Thymus (tissue), 11 donors: Measurements from ENCODE around the gene ILRUN. TPM values are rescaled to one million over a fixed set of nuclear protein-coding genes. Genes with fewer than 3 reads are reported as not detected.
"Not testable (repeated sequence)": the region's sequence is repeated elsewhere in the genome, so short reads cannot be mapped to it uniquely, and the experiment has no call there.

Experiments
- DNase-seq, 9 donors: peaks; one replicate each; pipeline ENCODE4 v3.0.0-alpha.2; 2013; ENCODE audit warnings: low spot score in 9 of 9, low read depth in 6 of 9, missing footprints in 1 of 9
- H3K27ac ChIP-seq, 2 donors: one replicate each; pipeline ENCODE4 v1.5.1; 2013; ENCODE audit warnings: control low read depth in 1 of 2, low read depth in 1 of 2, low read length in 1 of 2, mild to moderate bottlenecking in 1 of 2, moderate library complexity in 1 of 2
- H3K27me3 ChIP-seq, 2 donors: one replicate each; pipeline ENCODE4 v1.5.1; 2013; ENCODE audit warnings: low read length in 1 of 2; ENCODE audit not compliant: control insufficient read depth in 2 of 2, insufficient read depth in 1 of 2
- H3K36me3 ChIP-seq, 2 donors: one replicate each; pipeline ENCODE4 v1.5.1; 2013; ENCODE audit warnings: low read length in 1 of 2, mild to moderate bottlenecking in 1 of 2, moderate library complexity in 1 of 2; ENCODE audit not compliant: control insufficient read depth in 2 of 2, insufficient read depth in 2 of 2
- H3K4me1 ChIP-seq, 2 donors: one replicate each; pipeline ENCODE4 v1.5.1; 2013; ENCODE audit warnings: low read length in 2 of 2; ENCODE audit not compliant: control insufficient read depth in 2 of 2, insufficient read depth in 2 of 2
- H3K4me3 ChIP-seq, 2 donors: one replicate each; pipeline ENCODE4 v1.5.1; 2013; ENCODE audit warnings: low read length in 2 of 2, control low read depth in 1 of 2, mild to moderate bottlenecking in 1 of 2
- H3K9me3 ChIP-seq, 2 donors: one replicate each; pipeline ENCODE4 v1.5.1; 2013; ENCODE audit warnings: low read length in 1 of 2, mild to moderate bottlenecking in 1 of 2; ENCODE audit not compliant: control insufficient read depth in 2 of 2, insufficient read depth in 1 of 2
- WGBS: extraction: QIAGEN DNeasy Blood & Tissue Kit; methylation state at CpG from one replicate; pipeline ENCODE4 v1.1.7; 2013; 5-methylcytosine and 5-hydroxymethylcytosine counted together
- polyA plus RNA-seq: library from polyadenylated mRNA; stranded (reverse); fragments of 200-250 nt; gene quantifications from one replicate; pipeline ENCODE4 v1.2.3, GENCODE V29; 2013
- total RNA-seq: library from RNA; stranded (reverse); fragments of 120-200 nt; gene quantifications from one replicate; pipeline ENCODE4 v1.2.4, GENCODE V29; 2013
- donor health status: healthy.

ILRUN gene
- total and polyA plus RNA-seq, 2 donors: 17.4 to 35.5 TPM

DNA sequence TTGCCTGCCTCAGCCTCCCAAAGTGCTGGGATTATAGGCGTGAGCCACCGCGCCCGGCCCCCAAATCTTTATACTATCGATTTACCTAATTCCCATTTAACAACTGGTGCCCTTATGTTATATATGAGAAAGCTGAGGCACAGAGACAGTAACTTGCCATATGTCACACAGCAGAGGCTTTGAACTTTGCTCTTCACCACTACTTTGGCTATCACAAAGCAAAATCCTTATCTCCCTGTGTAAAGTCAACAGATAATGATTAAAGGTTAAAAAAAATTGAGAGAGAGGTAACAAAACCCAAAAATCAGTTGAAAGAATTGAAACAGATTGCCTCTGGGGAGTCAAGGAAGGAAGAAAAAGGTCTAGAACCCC, 22.3 kb downstream of the ILRUN start:
- no peak overlapping the region for H3K4me3 ChIP-seq
- H3K27ac ChIP-seq: no peak overlapping the region
- H3K36me3 ChIP-seq: no peaks in the 10 kb centered on the region
- over 99% methylated on average over 5 of the region's 5 CpGs for WGBS
- no peak for DNase-seq
- H3K4me1 ChIP-seq: peaks cover 6 to 28% of the 10 kb centered on the region in 2 donors
- H3K27me3 ChIP-seq: no peaks in the 10 kb centered on the region
- H3K9me3 ChIP-seq: no peaks in the 10 kb centered on the region

GRCh38 chr6:34673064-34673463, 23.5 kb downstream of the ILRUN start:
- no peaks in the 10 kb centered on the region for H3K27me3 ChIP-seq
- H3K27ac ChIP-seq: peak overlapping the region; percentile 45 to 70
- peak in 1 of 9 donors; percentile 39 for DNase-seq
- H3K9me3 ChIP-seq: no peaks in the 10 kb centered on the region
- 2% methylated on average over 1 of the region's 1 CpG for WGBS
- no peak overlapping the region for H3K4me3 ChIP-seq
- H3K4me1 ChIP-seq: peaks cover 6 to 28% of the 10 kb centered on the region in 2 donors
- no peaks in the 10 kb centered on the region for H3K36me3 ChIP-seq

GRCh38 chr6:34672657-34673043, 23.9 kb downstream of the ILRUN start:
- DNase-seq: no peak
- H3K27me3 ChIP-seq: no peaks in the 10 kb centered on the region
- no peaks in the 10 kb centered on the region for H3K36me3 ChIP-seq
- peaks cover 6 to 28% of the 10 kb centered on the region in 2 donors for H3K4me1 ChIP-seq
- peak overlapping the region in 1 of 2 donors; percentile 38 for H3K27ac ChIP-seq
- no peak overlapping the region for H3K4me3 ChIP-seq
- WGBS: 53% methylated on average over 3 of the region's 3 CpGs
- H3K9me3 ChIP-seq: no peaks in the 10 kb centered on the region

DNA sequence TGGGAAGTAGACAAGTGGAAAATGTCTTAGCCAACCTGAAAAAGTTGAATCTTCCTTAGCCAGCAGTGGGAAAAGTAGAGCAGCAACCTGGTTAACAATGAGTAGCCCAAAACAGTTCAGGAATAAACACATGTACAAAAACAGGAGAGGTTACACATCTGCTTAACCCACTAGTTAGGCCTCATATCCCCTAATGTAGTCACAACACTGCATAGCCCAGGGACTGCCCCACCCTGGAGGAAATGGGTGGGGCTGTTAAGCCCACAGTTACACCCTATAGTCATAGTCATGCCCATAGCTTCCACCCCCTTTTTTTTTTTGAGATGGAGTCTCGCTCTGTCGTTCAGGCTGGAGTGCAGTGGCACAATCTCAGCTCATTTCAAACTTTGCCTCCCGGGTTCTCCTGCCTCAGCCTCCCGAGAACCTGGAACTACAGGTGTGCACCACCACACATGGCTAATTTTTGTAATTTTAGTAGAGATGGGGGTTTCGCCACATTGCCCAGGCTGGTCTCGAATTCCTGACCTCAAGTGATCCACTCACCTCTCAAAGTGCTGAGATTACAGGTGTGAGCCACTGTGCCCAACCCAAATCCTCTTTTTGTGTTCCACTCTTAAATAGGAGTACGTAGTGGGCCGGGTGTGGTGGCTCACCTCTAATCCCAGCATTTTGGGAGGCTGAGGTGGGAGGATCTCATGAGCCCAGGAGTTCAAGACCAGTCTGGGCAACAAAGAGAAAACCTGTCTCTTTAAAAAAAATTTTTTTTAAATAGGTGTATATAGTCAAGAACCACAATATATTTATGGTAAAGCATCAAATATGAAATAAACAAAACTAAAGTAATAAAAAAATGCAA, 24.5 kb downstream of the ILRUN start:
- 90% methylated on average over 8 of the region's 8 CpGs for WGBS
- no peaks in the 10 kb centered on the region for H3K9me3 ChIP-seq
- peak in 2 of 9 donors; percentile 40 to 69 for DNase-seq
- H3K27ac ChIP-seq: peak overlapping the region; percentile 33 to 51
- peaks cover 6 to 28% of the 10 kb centered on the region in 2 donors for H3K4me1 ChIP-seq
- no peak overlapping the region for H3K4me3 ChIP-seq
- no peaks in the 10 kb centered on the region for H3K27me3 ChIP-seq
- no peaks in the 10 kb centered on the region for H3K36me3 ChIP-seq

DNA sequence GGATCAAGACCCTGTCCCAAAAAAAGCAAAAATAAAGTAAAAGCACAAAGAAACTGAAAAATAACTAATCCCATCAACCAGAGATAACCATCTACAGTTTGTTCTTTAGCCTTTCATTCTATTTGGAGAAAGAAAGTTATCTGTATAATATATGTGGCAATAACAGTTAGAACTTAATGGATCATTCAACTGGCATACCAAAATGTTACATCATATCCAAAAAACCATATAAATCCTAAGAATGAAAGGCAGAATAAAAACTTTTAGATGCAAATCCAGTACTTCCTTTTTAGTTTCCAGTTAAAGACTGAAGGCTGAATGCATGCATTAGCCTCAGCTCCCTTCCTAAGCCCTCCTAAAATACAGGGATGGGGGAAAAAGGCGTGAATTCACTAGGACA, 25.2 kb downstream of the ILRUN start:
- no peaks in the 10 kb centered on the region for H3K9me3 ChIP-seq
- DNase-seq: no peak
- H3K27ac ChIP-seq: peak overlapping the region; percentile 33 to 51
- H3K4me1 ChIP-seq: peaks cover 6 to 28% of the 10 kb centered on the region in 2 donors
- H3K36me3 ChIP-seq: no peaks in the 10 kb centered on the region
- H3K4me3 ChIP-seq: no peak overlapping the region
- 91% methylated on average over 1 of the region's 1 CpG for WGBS
- H3K27me3 ChIP-seq: no peaks in the 10 kb centered on the region

DNA sequence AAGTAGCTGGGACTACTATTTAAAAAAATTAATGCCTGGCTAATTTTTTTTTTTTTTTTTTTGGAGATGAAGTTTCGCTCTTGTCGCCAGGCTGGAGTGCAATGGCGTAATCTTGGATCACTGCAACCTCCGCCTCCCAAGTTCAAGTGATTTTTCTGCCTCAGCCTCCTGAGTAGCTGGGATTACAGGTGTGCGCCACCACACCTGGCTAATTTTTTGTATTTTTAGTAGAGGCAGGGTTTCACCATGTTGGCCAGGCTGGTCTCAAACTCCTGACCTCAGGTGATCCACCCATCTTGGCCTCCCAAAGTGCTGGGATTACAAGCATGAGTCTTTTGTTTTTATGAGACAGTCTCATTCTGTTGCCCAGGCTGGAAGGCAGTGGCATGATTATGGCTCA, 27.8 kb downstream of the ILRUN start:
- DNase-seq, H3K27me3 ChIP-seq, H3K27ac ChIP-seq, H3K36me3 ChIP-seq, H3K4me3 ChIP-seq, H3K9me3 ChIP-seq: not testable (repeated sequence)
- peaks cover 9 to 22% of the 10 kb centered on the region in 2 donors for H3K4me1 ChIP-seq
- 99% methylated on average over 5 of the region's 5 CpGs for WGBS

DNA sequence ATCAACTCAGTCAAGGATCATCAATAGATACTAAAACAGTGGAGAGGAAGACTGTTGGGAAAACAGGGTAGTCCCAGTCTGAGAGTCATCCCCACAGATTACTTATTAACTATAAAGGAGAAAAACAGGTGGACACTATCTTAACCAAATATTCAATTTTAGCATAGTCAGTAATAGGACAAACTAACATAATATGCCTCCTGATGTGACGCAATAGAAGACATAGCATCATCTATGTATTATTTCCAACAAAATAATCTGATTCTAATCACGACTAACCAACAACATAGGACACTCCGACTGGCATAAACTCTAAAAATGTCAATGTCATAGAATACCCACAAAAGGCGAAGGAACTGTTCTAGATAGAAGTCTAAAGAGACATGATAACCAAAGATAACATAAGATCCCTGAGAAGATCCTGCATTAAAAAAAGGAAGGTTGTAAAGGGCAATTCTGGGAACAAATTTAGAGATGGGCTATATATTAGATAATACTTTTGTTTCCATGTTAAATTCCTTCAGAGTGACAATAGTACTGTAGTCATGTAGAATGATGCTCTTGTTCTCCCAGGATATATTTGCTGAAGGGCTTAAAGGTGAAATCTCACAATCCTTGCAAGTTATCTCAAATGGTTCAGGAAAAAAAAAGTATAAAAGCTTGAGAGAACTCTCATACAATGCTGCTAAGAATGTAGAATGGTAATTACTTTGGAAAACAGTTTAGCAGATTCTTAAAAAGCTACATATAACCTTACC, 28.9 kb downstream of the ILRUN start:
- Histone ChIP-seq H3K36me3 (no peaks in the 10 kb centered on the region), H3K27ac (no peak overlapping the region), H3K27me3 (no peaks in the 10 kb centered on the region), H3K9me3 (no peaks in the 10 kb centered on the region), H3K4me3 (no peak overlapping the region), H3K4me1 (peaks cover 4 to 16% of the 10 kb centered on the region in 2 donors)
- DNase-seq: no peak
- WGBS: 98% methylated on average over 4 of the region's 4 CpGs

GRCh38 chr6:34665019-34665418, 31.5 kb downstream of the ILRUN start:
- Histone ChIP-seq H3K27me3 (no peaks in the 10 kb centered on the region), H3K9me3 (no peaks in the 10 kb centered on the region), H3K4me1 (peaks cover 3 to 6% of the 10 kb centered on the region in 2 donors), H3K4me3 (no peak overlapping the region), H3K27ac (no peak overlapping the region), H3K36me3 (no peaks in the 10 kb centered on the region)
- 86% methylated on average over 4 of the region's 4 CpGs for WGBS
- DNase-seq: no peak

DNA sequence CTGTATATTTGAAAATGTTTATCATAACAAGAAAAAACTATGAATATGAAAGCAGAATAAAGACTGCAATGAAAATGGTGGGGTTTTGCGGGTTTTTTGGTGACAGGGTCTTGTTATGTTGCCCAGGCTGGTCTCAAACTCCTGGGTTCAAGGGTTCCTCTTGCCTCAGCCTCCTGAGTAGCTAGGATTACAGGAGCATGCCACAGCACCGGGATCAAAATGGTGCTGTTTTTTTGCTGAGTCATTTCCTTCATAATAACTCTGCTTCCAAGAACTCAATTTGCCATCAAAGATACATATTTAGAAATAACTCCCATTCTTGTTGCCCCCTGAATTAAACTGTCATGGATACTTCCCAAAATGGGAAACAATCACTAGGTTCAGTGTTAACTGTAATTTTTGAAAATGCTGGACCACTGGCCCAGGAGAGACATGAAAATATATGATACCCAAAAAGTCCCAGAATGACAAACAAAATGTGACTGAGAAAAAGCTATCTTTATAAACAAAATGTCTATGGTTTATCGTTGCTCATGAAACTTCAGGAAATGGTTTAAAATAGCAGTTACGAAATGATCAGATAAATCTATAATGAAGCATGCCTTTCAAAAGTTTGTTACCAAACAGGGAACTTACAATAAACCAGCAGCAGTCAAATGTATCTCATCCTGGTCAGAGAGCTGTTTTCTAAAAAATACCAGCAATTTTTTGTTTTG, 32.2 kb downstream of the ILRUN start:
- Histone ChIP-seq H3K4me1 (peaks cover 3 to 6% of the 10 kb centered on the region in 2 donors), H3K4me3 (no peak overlapping the region), H3K9me3 (no peaks in the 10 kb centered on the region), H3K27me3 (no peaks in the 10 kb centered on the region), H3K36me3 (no peaks in the 10 kb centered on the region), H3K27ac (no peak overlapping the region)
- WGBS: 37% methylated on average over 4 of the region's 4 CpGs
- no peak for DNase-seq
